Nephron (organoid): Measurements from ENCODE around the gene TNNC2.

ENCODE experiments used
- H3K27ac Mint-ChIP-seq, 3 experiments: 2 replicates each; pipeline ENCODE4 v1.8.0; 2020; ENCODE audit warnings: mixed read lengths in 3 of 3, mild to moderate bottlenecking in 2 of 3, moderate library complexity in 1 of 3
- H3K27me3 Mint-ChIP-seq: 2 replicates; pipeline ENCODE4 v1.8.0; 2021; ENCODE audit warnings: low read depth, mild to moderate bottlenecking, moderate library complexity, mixed read lengths
- H3K36me3 Mint-ChIP-seq: 2 replicates; pipeline ENCODE4 v1.8.0; 2020; ENCODE audit warnings: low read depth, mixed read lengths
- H3K4me1 Mint-ChIP-seq: 2 replicates; pipeline ENCODE4 v1.8.0; 2020; ENCODE audit warnings: mixed read lengths
- H3K4me3 Mint-ChIP-seq, 3 experiments: 2 replicates each; pipeline ENCODE4 v1.8.0; 2020; ENCODE audit warnings: mild to moderate bottlenecking in 3 of 3, mixed read lengths in 3 of 3, moderate library complexity in 2 of 3
- H3K9me3 Mint-ChIP-seq: 2 replicates; pipeline ENCODE4 v1.8.0; 2020; ENCODE audit warnings: mixed read lengths
- TF ChIP-seq, protein P1 (sequence below), 3 experiments: fragments of 200-600 bp; sonication (generic); IDR thresholded peaks; one replicate each; pipeline ENCODE4 v1.5.0; 2021; ENCODE audit warnings: antibody characterized with exemption in 3 of 3; ENCODE audit not compliant: unreplicated experiment in 3 of 3

The TNNC2 gene

DNA sequence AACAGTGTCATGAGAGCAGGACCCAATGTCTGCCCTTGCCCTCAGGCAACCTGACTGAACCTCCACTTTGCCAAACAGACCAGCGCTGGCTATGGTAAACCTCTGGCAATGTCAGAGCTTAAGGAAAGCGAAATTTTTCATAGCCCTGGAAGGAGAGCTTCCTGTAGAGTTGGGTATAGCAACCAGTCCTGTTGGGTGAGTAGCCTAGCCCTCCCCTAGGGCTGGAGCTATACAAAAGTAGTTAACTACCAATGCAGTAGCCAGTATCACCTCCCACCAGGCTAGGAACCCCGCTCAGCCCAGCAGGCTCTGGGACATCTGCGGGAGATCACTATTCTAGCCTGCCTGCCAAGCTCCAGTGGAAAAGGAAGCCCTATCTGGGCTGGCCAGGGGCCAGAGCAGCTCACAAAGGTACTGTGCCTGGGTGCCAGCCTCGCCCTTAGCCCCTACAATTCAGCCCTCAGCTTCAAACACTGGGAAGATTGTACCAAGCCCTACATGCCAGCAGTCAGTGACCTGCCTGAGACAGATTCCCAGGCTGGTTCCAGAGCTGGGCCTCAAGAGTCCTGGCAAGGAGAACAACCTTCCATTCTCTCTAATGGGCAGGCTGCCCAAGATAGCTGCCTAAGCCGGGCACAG lies 43.3 kb downstream of the TNNC2 start:
- Mint-ChIP-seq H3K36me3 (no peaks in the 10 kb centered on the region), H3K27ac (no peak overlapping the region), H3K9me3 (no peaks in the 10 kb centered on the region), H3K4me3 (no peak overlapping the region), H3K27me3 (peaks cover 14% of the 10 kb centered on the region), H3K4me1 (peaks cover 10% of the 10 kb centered on the region)
- TF ChIP-seq, protein P1, sequence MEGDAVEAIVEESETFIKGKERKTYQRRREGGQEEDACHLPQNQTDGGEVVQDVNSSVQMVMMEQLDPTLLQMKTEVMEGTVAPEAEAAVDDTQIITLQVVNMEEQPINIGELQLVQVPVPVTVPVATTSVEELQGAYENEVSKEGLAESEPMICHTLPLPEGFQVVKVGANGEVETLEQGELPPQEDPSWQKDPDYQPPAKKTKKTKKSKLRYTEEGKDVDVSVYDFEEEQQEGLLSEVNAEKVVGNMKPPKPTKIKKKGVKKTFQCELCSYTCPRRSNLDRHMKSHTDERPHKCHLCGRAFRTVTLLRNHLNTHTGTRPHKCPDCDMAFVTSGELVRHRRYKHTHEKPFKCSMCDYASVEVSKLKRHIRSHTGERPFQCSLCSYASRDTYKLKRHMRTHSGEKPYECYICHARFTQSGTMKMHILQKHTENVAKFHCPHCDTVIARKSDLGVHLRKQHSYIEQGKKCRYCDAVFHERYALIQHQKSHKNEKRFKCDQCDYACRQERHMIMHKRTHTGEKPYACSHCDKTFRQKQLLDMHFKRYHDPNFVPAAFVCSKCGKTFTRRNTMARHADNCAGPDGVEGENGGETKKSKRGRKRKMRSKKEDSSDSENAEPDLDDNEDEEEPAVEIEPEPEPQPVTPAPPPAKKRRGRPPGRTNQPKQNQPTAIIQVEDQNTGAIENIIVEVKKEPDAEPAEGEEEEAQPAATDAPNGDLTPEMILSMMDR (IDR thresholded peaks at IDR 0.05; ENCODE audit: unreplicated experiment in 3 of 3): no peak

DNA sequence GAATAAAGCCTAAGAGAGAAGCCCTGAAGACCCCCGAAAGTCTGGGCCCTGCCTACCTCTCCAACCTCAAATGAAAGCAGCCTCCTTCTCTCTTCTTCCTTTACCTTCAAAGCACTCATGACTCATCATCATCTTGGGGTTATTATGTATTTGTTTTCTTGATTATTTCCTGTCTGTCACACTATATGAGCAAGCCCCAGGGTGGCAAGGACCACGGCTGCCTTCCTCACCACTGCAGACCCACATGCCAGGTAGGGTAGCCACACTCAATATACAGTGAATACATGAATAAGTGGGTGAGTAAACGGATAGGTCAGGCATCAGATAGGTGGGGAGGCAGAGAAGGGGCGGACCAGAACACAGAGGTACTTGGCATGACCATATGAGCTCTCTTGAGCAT lies 44.2 kb downstream of the TNNC2 start:
- Mint-ChIP-seq H3K27me3 (peaks cover 12% of the 10 kb centered on the region), H3K27ac (no peak overlapping the region), H3K36me3 (no peaks in the 10 kb centered on the region), H3K4me3 (no peak overlapping the region), H3K4me1 (peaks cover 12% of the 10 kb centered on the region), H3K9me3 (no peaks in the 10 kb centered on the region)
- TF ChIP-seq, protein P1 (IDR thresholded peaks at IDR 0.05; ENCODE audit: unreplicated experiment in 3 of 3): no peak

DNA sequence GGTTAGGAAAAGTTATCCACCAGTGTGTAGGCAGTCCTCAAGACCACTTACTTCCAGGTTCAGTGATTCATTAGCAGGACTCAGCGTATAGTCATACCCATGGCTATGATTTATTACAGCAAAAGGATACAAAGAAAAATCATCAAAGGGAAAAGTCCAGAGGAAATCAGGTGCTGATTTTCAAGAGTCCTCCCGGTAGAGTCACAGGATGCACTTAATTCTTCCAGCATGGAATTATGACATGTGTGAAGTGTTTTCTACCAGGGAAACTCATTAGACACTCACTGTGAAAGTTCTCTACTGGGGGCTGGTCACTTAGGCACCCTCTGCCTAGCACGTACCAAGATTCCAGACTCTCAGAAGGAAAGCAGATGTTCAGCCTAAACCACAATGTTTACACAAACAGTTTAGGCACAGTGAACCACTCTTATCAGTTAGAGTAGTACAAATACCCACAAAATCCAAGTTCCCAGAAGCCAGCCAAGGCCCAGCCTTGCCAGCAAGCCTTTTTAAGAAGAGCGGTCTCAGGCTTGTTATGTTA lies 45.7 kb downstream of the TNNC2 start:
- Mint-ChIP-seq H3K36me3 (no peaks in the 10 kb centered on the region), H3K27me3 (peaks cover 12% of the 10 kb centered on the region), H3K27ac (no peak overlapping the region), H3K4me3 (no peak overlapping the region), H3K4me1 (peaks cover 12% of the 10 kb centered on the region), H3K9me3 (no peaks in the 10 kb centered on the region)
- TF ChIP-seq, protein P1 (IDR thresholded peaks at IDR 0.05; ENCODE audit: unreplicated experiment in 3 of 3): no peak

DNA sequence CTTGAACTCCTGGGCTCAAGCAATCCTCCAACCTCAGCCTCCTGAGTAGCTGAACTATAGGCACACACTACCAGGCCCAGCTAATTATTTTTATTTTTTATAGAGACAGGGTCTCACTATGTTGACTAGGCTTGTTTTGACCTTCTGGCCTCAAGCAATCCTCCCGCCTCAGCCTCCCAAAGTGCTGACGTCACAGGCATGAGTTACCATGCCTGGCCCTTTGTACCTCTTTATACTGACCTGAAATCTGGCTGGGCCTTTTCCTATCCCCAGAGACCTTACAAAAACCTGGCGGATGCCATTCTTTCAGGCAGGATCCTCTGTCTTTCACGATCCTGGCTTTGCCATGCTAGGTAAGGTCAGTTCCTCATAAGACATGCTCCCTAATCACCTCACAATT lies 47.0 kb downstream of the TNNC2 start:
- Mint-ChIP-seq H3K36me3 (no peaks in the 10 kb centered on the region), H3K4me3 (no peak overlapping the region), H3K27me3 (peaks cover 12% of the 10 kb centered on the region), H3K27ac (peak overlapping the region in 1 of 3 experiments; percentile 99), H3K9me3 (no peaks in the 10 kb centered on the region), H3K4me1 (peaks cover 12% of the 10 kb centered on the region)
- TF ChIP-seq, protein P1 (IDR thresholded peaks at IDR 0.05; ENCODE audit: unreplicated experiment in 3 of 3): no peak

DNA sequence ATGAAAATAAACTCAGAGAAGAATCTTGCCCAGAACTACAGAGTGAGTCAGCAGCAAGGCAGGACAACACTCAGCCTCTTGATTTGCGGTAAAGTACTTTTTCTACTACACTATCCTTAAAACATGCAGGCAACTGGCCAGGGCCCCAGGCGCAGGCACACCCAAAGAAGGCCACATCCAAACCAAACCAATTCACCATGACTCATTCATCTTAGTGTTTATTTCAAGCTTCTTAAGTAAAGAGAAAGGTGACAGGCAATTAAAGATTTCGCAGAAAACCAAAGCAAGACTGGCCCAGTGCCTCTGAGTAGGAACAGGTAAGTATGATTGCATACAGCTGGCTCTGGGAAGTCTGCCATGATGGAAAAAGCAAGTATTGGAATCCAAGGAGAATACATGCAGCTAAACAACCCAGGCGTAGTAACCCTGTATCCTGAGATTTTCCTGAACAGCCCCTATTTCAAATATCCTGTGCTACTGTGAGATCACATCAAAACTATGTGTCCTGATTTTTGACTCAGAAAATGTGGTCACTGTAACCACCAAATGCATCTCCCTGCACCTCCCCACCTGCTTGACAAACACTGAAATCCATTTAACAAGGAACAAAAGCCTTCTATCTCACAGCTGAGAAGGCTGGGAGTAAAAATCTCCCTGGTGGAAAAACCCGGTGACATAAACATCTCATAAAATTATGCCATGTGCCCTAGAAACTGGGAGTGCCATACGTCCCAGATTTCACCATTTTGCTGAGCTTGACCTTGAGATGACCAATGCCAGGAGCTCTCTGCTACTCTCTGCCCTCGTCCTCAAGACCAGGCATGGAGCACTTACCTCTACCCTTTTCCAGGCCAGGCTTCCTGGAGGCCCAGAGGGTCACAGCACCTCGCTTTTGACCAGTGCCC lies 47.8 kb downstream of the TNNC2 start:
- TF ChIP-seq, protein P1 (IDR thresholded peaks at IDR 0.05; ENCODE audit: unreplicated experiment in 3 of 3): no peak
- peaks cover 12% of the 10 kb centered on the region for H3K4me1 Mint-ChIP-seq
- H3K27me3 Mint-ChIP-seq: peaks cover 11% of the 10 kb centered on the region
- H3K27ac Mint-ChIP-seq: peak overlapping the region in 2 of 3 experiments; percentile 88 to 99
- no peaks in the 10 kb centered on the region for H3K36me3 Mint-ChIP-seq
- peak overlapping the region in 1 of 3 experiments; percentile 46 for H3K4me3 Mint-ChIP-seq
- H3K9me3 Mint-ChIP-seq: no peaks in the 10 kb centered on the region
